Non-pigmented ciliary epithelial cell (primary cell): ENCODE data around the gene CLDN34.

Experiments used
- DNase-seq: peaks from one replicate; pipeline ENCODE4 v3.0.0-alpha.2; 2010; ENCODE audit warnings: low read depth

CLDN34 gene

GRCh38 chrX:9980927-9981326, 13.8 kb downstream of the CLDN34 start:
- DNase-seq: no peak

GRCh38 chrX:9983441-9983840, 16.3 kb downstream of the CLDN34 start:
- DNase-seq: no peak

GRCh38 chrX:9983846-9984245, 16.7 kb downstream of the CLDN34 start:
- DNase-seq: no peak

- DNase-seq: no peak
Observed at GRCh38 chrX:9988762-9989161, 21.6 kb downstream of the CLDN34 start.

- no peak for DNase-seq
Observed at GRCh38 chrX:9992061-9992460, 24.9 kb downstream of the CLDN34 start.

- DNase-seq: no peak
Observed at GRCh38 chrX:9992724-9993123, 25.6 kb downstream of the CLDN34 start.

GRCh38 chrX:9995855-9996339, 28.7 kb downstream of the CLDN34 start:
- no peak for DNase-seq

GRCh38 chrX:9997041-9997440, 29.9 kb downstream of the CLDN34 start:
- no peak for DNase-seq

- DNase-seq: no peak
Observed at GRCh38 chrX:9997524-9997923, 30.4 kb downstream of the CLDN34 start.

GRCh38 chrX:10001496-10001895, 34.3 kb downstream of the CLDN34 start:
- DNase-seq: no peak

- DNase-seq: no peak
Observed at GRCh38 chrX:10004832-10005475, 37.8 kb downstream of the CLDN34 start.

- DNase-seq: no peak
Observed at GRCh38 chrX:10006086-10006485, 38.9 kb downstream of the CLDN34 start.

GRCh38 chrX:10006770-10007169, 39.6 kb downstream of the CLDN34 start:
- DNase-seq: no peak

- no peak for DNase-seq
Observed at GRCh38 chrX:10007621-10008020, 40.5 kb downstream of the CLDN34 start.

- DNase-seq: no peak
Observed at GRCh38 chrX:10008483-10009056, 41.4 kb downstream of the CLDN34 start.

GRCh38 chrX:10009741-10010140, 42.6 kb downstream of the CLDN34 start:
- no peak for DNase-seq

- no peak for DNase-seq
Observed at GRCh38 chrX:10010686-10011085, 43.5 kb downstream of the CLDN34 start.

GRCh38 chrX:10011261-10011931, 44.2 kb downstream of the CLDN34 start:
- no peak for DNase-seq

GRCh38 chrX:10011991-10012390, 44.8 kb downstream of the CLDN34 start:
- no peak for DNase-seq

GRCh38 chrX:10014462-10015354, 47.5 kb downstream of the CLDN34 start:
- no peak for DNase-seq

GRCh38 chrX:10015355-10015722, 48.2 kb downstream of the CLDN34 start:
- DNase-seq: no peak

- DNase-seq: no peak
Observed at GRCh38 chrX:10015723-10016518, 48.8 kb downstream of the CLDN34 start.
